HCT116 (cell line): ENCODE data around the gene RANBP17. TPM values are rescaled to one million over a fixed set of nuclear protein-coding genes. Genes with fewer than 3 reads are reported as not detected.
A peak's percentile ranks its signal among the peaks of the same experiment; 100 is the strongest.

Experiments used
- ATAC-seq: fragments of 200-7000 bp; cut with Tn5 transposase; 2 replicates; pipeline ENCODE4 v1.9.1; 2020; ENCODE audit warnings: mild to moderate bottlenecking, moderate library complexity
- BruUV-seq: library from RNA; stranded (reverse); fragments of 400-500 nt; replicated peaks from 2 replicates; lab custom pipeline; 2021; lab: Mats Ljungman, UMichigan
- CTCF ChIA-PET: fragments of 300-600 bp; sonication (Branson Sonifier 250); formaldehyde crosslinking; loops from one replicate; lab custom pipeline; 2021; ENCODE audit warnings: antibody characterized with exemption; lab: Charles Lee
- POLR2A ChIA-PET: fragments of 300-600, 350-600 bp; sonication (Branson Sonifier 250); formaldehyde crosslinking; loops from one replicate; lab custom pipeline; 2021; ENCODE audit warnings: antibody characterized with exemption; lab: Charles Lee
- RAD21 ChIA-PET, 2 experiments: fragments of 300-600 bp; sonication (Branson Sonifier 250); formaldehyde crosslinking; loops; one replicate each; lab custom pipeline; 2023; ENCODE audit warnings: low total read pairs in 2 of 2; ENCODE audit not compliant: uncharacterized antibody in 2 of 2, unreplicated experiment in 2 of 2, low non-redundant PET in 1 of 2; lab: Charles Lee
- DNase-seq: peaks from one replicate; pipeline ENCODE4 v3.0.0-alpha.2; 2010; ENCODE audit warnings: low read depth, low spot score
- H2AFZ ChIP-seq: fragments of 200-600 bp; shearing (Covaris generic), sonication (generic); 2 replicates; pipeline ENCODE4 v1.6.1; 2017; ENCODE audit warnings: low read depth, mixed run types, mixed read lengths, antibody characterized with exemption, low read length; ENCODE audit not compliant: poor library complexity, severe bottlenecking
- H3K27ac ChIP-seq: 2 replicates; pipeline ENCODE4 v1.5.1; 2012; ENCODE audit warnings: low read depth, low read length
- H3K27me3 ChIP-seq: fragments of 200-600 bp; sonication (generic); 2 replicates; pipeline ENCODE4 v1.6.1; 2016; ENCODE audit warnings: mixed run types, low read length, mixed read lengths; ENCODE audit not compliant: insufficient read depth
- H3K36me3 ChIP-seq, 2 experiments: fragments of 200-500 bp in 1 of 2; fragments of 200-600 bp in 1 of 2; sonication (Bioruptor generic) in 1 of 2; sonication (generic) in 1 of 2; 2 replicates each; pipeline versions ENCODE4 v1.5.1 to v1.6.1; 2014 to 2016; ENCODE audit warnings: low read length in 2 of 2, inconsistent platforms in 1 of 2, mixed read lengths in 1 of 2, mixed run types in 1 of 2; ENCODE audit not compliant: insufficient read depth in 2 of 2, control insufficient read depth in 1 of 2
- H3K4me1 ChIP-seq, 2 experiments: fragments of 200-600 bp in 1 of 2; sonication (generic) in 1 of 2; 2 replicates each; pipeline versions ENCODE4 v1.5.1 to v1.6.1; 2012 to 2017; ENCODE audit warnings: low read length in 2 of 2, inconsistent platforms in 1 of 2, mild to moderate bottlenecking in 1 of 2, mixed read lengths in 1 of 2, mixed run types in 1 of 2, moderate library complexity in 1 of 2; ENCODE audit not compliant: insufficient read depth in 2 of 2, control insufficient read depth in 1 of 2
- H3K4me2 ChIP-seq: fragments of 200-600 bp; sonication (generic); 2 replicates; pipeline ENCODE4 v1.6.1; 2017; ENCODE audit warnings: mixed run types, low read length, mixed read lengths
- H3K4me3 ChIP-seq, 2 experiments: fragments of 200-600 bp in 1 of 2; sonication (generic) in 1 of 2; replicated peaks in 1 of 2; 2 replicates each; pipeline ENCODE4 v1.5.1; 2011 to 2016; ENCODE audit warnings: low read length in 2 of 2, control low read depth in 1 of 2, low read depth in 1 of 2, mild to moderate bottlenecking in 1 of 2, mixed read lengths in 1 of 2, mixed run types in 1 of 2
- H3K79me2 ChIP-seq: fragments of 200-600 bp; sonication (generic); 2 replicates; pipeline ENCODE4 v1.6.1; 2017; ENCODE audit warnings: mild to moderate bottlenecking, mixed run types, low read length, moderate library complexity, mixed read lengths; ENCODE audit not compliant: insufficient read depth
- H3K9ac ChIP-seq: fragments of 200-600 bp; sonication (generic); 2 replicates; pipeline ENCODE4 v1.6.1; 2016; ENCODE audit warnings: low read length, mixed read lengths
- H3K9me2 ChIP-seq: fragments of 200-600 bp; sonication (generic), shearing (Covaris generic); 2 replicates; pipeline ENCODE4 v1.6.1; 2017; ENCODE audit warnings: mixed run types, mild to moderate bottlenecking, moderate library complexity; ENCODE audit not compliant: insufficient read depth
- H3K9me3 ChIP-seq, 2 experiments: fragments of 200-500 bp in 1 of 2; fragments of 200-600 bp in 1 of 2; sonication (Bioruptor generic) in 1 of 2; sonication (generic) in 1 of 2; 2 replicates each; pipeline ENCODE4 v1.6.1; 2014 to 2017; ENCODE audit warnings: low read length in 2 of 2, mixed read lengths in 2 of 2, inconsistent platforms in 1 of 2, low read depth in 1 of 2, mild to moderate bottlenecking in 1 of 2, mixed run types in 1 of 2, moderate library complexity in 1 of 2; ENCODE audit not compliant: control insufficient read depth in 1 of 2, insufficient read depth in 1 of 2
- H4K20me1 ChIP-seq: fragments of 200-600 bp; sonication (generic), shearing (Covaris generic); 2 replicates; pipeline ENCODE4 v1.6.1; 2017; ENCODE audit warnings: mixed run types, mild to moderate bottlenecking, moderate library complexity; ENCODE audit not compliant: insufficient read depth
- CTCF ChIP-seq, 3 experiments: fragments of 200-600 bp in 1 of 3; sonication (generic) in 1 of 3; IDR thresholded peaks in 2 of 3; conservative IDR thresholded peaks in 1 of 3; 2 replicates each; pipeline ENCODE4 v1.5.1; 2012 to 2017; ENCODE audit warnings: low read depth in 2 of 3, low read length in 2 of 3, antibody characterized with exemption in 1 of 3, borderline replicate concordance in 1 of 3, control low read depth in 1 of 3, mild to moderate bottlenecking in 1 of 3, mixed read lengths in 1 of 3, mixed run types in 1 of 3, moderate library complexity in 1 of 3; ENCODE audit not compliant: insufficient read depth in 1 of 3
- EGR1 ChIP-seq: IDR thresholded peaks from 2 replicates; pipeline ENCODE4 v1.6.1; 2012; ENCODE audit warnings: low read depth
- ELF1 ChIP-seq: IDR thresholded peaks from 2 replicates; pipeline ENCODE4 v1.6.1; 2012; ENCODE audit warnings: low read depth, borderline replicate concordance
- EZH2 ChIP-seq: fragments of 200-600 bp; sonication (generic); IDR thresholded peaks from 2 replicates; pipeline ENCODE4 v1.6.1; 2017; ENCODE audit warnings: antibody characterized with exemption, mixed run types
- EZH2phosphoT487 ChIP-seq: fragments of 200-600 bp; IDR thresholded peaks from 2 replicates; pipeline ENCODE4 v1.6.1; 2018; ENCODE audit warnings: antibody characterized with exemption, borderline replicate concordance
- FOSL1 ChIP-seq: IDR thresholded peaks from 2 replicates; pipeline ENCODE4 v1.6.1; 2012; ENCODE audit warnings: low read depth
- RAD21 ChIP-seq: IDR thresholded peaks from 2 replicates; pipeline ENCODE4 v1.6.1; 2012; ENCODE audit warnings: low read depth, mild to moderate bottlenecking
- REST ChIP-seq: IDR thresholded peaks from 2 replicates; pipeline ENCODE4 v1.6.1; 2012; ENCODE audit warnings: low read depth
- SIN3A ChIP-seq: IDR thresholded peaks from 2 replicates; pipeline ENCODE4 v1.6.1; 2012; ENCODE audit warnings: low read depth
- YY1 ChIP-seq: IDR thresholded peaks from 2 replicates; pipeline ENCODE4 v1.6.1; 2011; ENCODE audit warnings: low read length, low read depth, moderate library complexity, mild to moderate bottlenecking; ENCODE audit not compliant: insufficient replicate concordance; ENCODE audit errors: extremely low read depth
- intact Hi-C: fragments of 100-400 bp; cut with micrococcal nuclease; formaldehyde crosslinking; loops from 2 replicates; pipeline ENCODE4 v1.10.0; 2022
- total RNA-seq: library from RNA; stranded (reverse); gene quantifications from one replicate; pipeline ENCODE4 v1.2.1, GENCODE V29; 2021; ENCODE audit not compliant: unreplicated experiment

Gene RANBP17
- total RNA-seq, 1 experiment from 2014 or later: 18.2 TPM

GRCh38 chr5:171340491-171340890, 478.7 kb downstream of the RANBP17 start:
- no peaks in the 10 kb centered on the region for H3K36me3 ChIP-seq
- no peaks in the 10 kb centered on the region for H4K20me1 ChIP-seq
- intact Hi-C loops: loop anchor here (5.0 kb wide), 1 partner anchor 353 kb away; no protein-coding TSS in a partner anchor
- no peaks in the 10 kb centered on the region for H3K79me2 ChIP-seq
- TF ChIP-seq FOSL1 (no peak), EGR1 (no peak), ELF1 (no peak)
- DNase-seq (no peak), ATAC-seq (no peak)
- no peaks in the 10 kb centered on the region for H3K27me3 ChIP-seq
- RAD21 ChIA-PET: no interaction called here
- H3K4me1 ChIP-seq: peaks cover 0 to 17% of the 10 kb centered on the region in 2 experiments; a peak in 2 of 4 replicates
- H3K27ac ChIP-seq: no peak overlapping the region
- no peak overlapping the region for H2AFZ ChIP-seq
- H3K4me2 ChIP-seq: no peak overlapping the region
- no peak overlapping the region for H3K4me3 ChIP-seq
- BruUV-seq: no TSS peak
- no peaks in the 10 kb centered on the region for H3K9me2 ChIP-seq
- CTCF ChIA-PET: interaction anchor here (0.7 to 4.7 kb wide), 5 partner anchors 19 to 531 kb away, joined by 4 to 50 read pairs (median 21); no protein-coding TSS in a partner anchor
- no peak overlapping the region for H3K9ac ChIP-seq
- POLR2A ChIA-PET: no interaction called here
- H3K9me3 ChIP-seq: no peaks in the 10 kb centered on the region

GRCh38 chr5:171342362-171343111, 480.7 kb downstream of the RANBP17 start:
- Histone ChIP-seq H3K27ac (no peak overlapping the region), H3K27me3 (no peaks in the 10 kb centered on the region), H3K36me3 (no peaks in the 10 kb centered on the region), H2AFZ (peak overlapping the region; percentile 59), H3K9ac (no peak overlapping the region), H3K9me2 (no peaks in the 10 kb centered on the region), H3K4me1 (peaks cover 0 to 5% of the 10 kb centered on the region in 2 experiments; a peak in 1 of 4 replicates), H3K4me3 (no peak overlapping the region), H3K9me3 (no peaks in the 10 kb centered on the region), H3K4me2 (peak overlapping the region; percentile 28), H4K20me1 (no peaks in the 10 kb centered on the region), H3K79me2 (no peaks in the 10 kb centered on the region)
- RAD21 ChIA-PET: interaction anchor here (0.7 to 2.0 kb wide), 3 partner anchors 70 to 551 kb away, joined by 3 to 12 read pairs (median 6); no protein-coding TSS in a partner anchor
- POLR2A ChIA-PET: no interaction called here
- DNase-seq (peak; percentile 64), ATAC-seq (peak; percentile 95)
- intact Hi-C loops: loop anchor here (1.0 to 5.0 kb wide), 3 partner anchors 135 to 598 kb away; no protein-coding TSS in a partner anchor
- CTCF ChIA-PET: interaction anchor here (0.6 to 4.7 kb wide), 15 partner anchors 9 to 704 kb away, joined by 3 to 50 read pairs (median 4); no protein-coding TSS in a partner anchor
- TF ChIP-seq CTCF (IDR thresholded peaks at IDR 0.05 in 2 of 3, conservative IDR thresholded peaks at IDR 0.05 in 1 of 3; ENCODE audit: borderline replicate concordance in 1 of 3, insufficient read depth in 1 of 3, low read depth in 2 of 3, low read length in 2 of 3) (peak; percentile 69 to 85 (median 81)), EZH2phosphoT487 (no peak), RAD21 (peak; percentile 84), YY1 (no peak), SIN3A (no peak), EZH2 (no peak), REST (no peak)
- no TSS peak for BruUV-seq
